Measurements from ENCODE around the gene PTPRD. TPM values are rescaled to one million over a fixed set of nuclear protein-coding genes. Genes with fewer than 3 reads are reported as not detected.

PTPRD gene
- total RNA-seq, 1 experiment from 2014 or later = 32.5 TPM

DNA sequence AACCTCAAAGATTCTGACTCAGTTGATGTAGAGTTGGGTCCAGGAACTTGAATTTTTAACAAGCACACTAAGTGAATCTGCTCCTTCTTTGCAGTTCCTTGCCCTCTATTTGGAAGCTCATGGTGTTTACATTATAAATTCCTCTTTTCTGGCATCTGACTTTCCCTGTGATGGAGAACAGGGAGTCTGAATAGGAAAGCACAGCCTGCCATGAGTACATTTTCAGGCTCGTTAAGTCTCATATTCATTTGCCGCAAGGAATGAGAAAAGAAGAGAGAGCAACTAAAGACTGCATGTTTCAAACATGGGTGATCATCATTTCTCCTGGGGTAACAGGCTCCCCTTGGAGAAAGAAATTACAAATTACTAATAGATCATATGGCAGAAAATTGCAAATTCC lies 2345.2 kb downstream of the PTPRD start:
- no peak overlapping the region for H3K9ac ChIP-seq (ENCODE audit: extremely low read depth, insufficient read length, low read length)
- Mint-ChIP-seq H3K36me3 (ENCODE audit: insufficient read depth in 1 of 3, low read depth in 3 of 3) (no peaks in the 10 kb centered on the region), H3K4me3 (no peak overlapping the region), H3K27ac (no peak overlapping the region), H3K4me1 (peaks cover 13 to 17% of the 10 kb centered on the region in 2 experiments), H3K27me3 (ENCODE audit: low read depth) (no peaks in the 10 kb centered on the region; the same call in 1 of the 2 replicates), H3K9me3 (no peaks in the 10 kb centered on the region; a peak in 1 of 5 replicates)
- no peak for DNase-seq
- no peaks in the 10 kb centered on the region for H3K79me2 ChIP-seq (ENCODE audit: insufficient read depth, low read length)
- no peak overlapping the region for H4K5ac ChIP-seq (ENCODE audit: insufficient read length, low read depth, low read length)
- H3K4me1 ChIP-seq (ENCODE audit: insufficient read depth, low read length) = no peaks in the 10 kb centered on the region; the same call in 1 of the 2 replicates
- no peak overlapping the region for H3K23ac ChIP-seq (ENCODE audit: insufficient read length, low read depth, low read length)
- H3K18ac ChIP-seq (ENCODE audit: insufficient read length, low read depth, low read length) = no peak overlapping the region
- no peak overlapping the region for H2BK5ac ChIP-seq (ENCODE audit: insufficient read length, low read length)
- H2BK15ac ChIP-seq (ENCODE audit: low read depth, low read length) = no peak overlapping the region
- H2AFZ ChIP-seq (ENCODE audit: low read length) = no peak overlapping the region
- TF ChIP-seq CTCF (conservative IDR thresholded peaks at IDR 0.05) = no peak
- H3K27me3 ChIP-seq (ENCODE audit: insufficient read depth, low read length) = no peaks in the 10 kb centered on the region
- H3K27ac ChIP-seq (ENCODE audit: insufficient read length, low read depth, low read length) = no peak overlapping the region
- no CpG with 5 or more reads among the region's 2 CpGs for WGBS (ENCODE audit: extremely low coverage, insufficient read length, low lambda C conversion rate)
- H4K20me1 ChIP-seq (ENCODE audit: control insufficient read depth, insufficient read depth, insufficient read length) = no peaks in the 10 kb centered on the region
- no peaks in the 10 kb centered on the region for H3K23me2 ChIP-seq (ENCODE audit: insufficient read length, low read depth, low read length, poor library complexity, severe bottlenecking)
- H4K8ac ChIP-seq (replicated peaks; ENCODE audit: insufficient read length, low read depth, low read length) = no peak overlapping the region
- no peaks in the 10 kb centered on the region for H3K79me1 ChIP-seq (ENCODE audit: insufficient read depth, low read depth, low read length, poor library complexity, severe bottlenecking)
- H3K9me3 ChIP-seq (ENCODE audit: control insufficient read depth, low read depth, low read length) = no peaks in the 10 kb centered on the region
- no peak overlapping the region for H3K14ac ChIP-seq (ENCODE audit: insufficient read depth, low read length)
- no peak overlapping the region for H2BK20ac ChIP-seq (ENCODE audit: low read depth, low read length, poor library complexity, severe bottlenecking)
- H2BK12ac ChIP-seq (ENCODE audit: insufficient read length, low read depth, low read length) = no peak overlapping the region
- H3K4me2 ChIP-seq (ENCODE audit: insufficient read depth, insufficient read length, low read length) = no peak overlapping the region
- no peak overlapping the region for H3K56ac ChIP-seq (ENCODE audit: insufficient read length, low read depth, low read length)
- H3T11ph ChIP-seq (ENCODE audit: low read length) = no peak overlapping the region
- H4K91ac ChIP-seq (ENCODE audit: insufficient read length, low read depth, low read length) = no peak overlapping the region
- H2AK5ac ChIP-seq (ENCODE audit: insufficient read length, low read length) = no peak overlapping the region
- no peak overlapping the region for H2BK120ac ChIP-seq (ENCODE audit: low read depth, low read length, poor library complexity, severe bottlenecking)
- no peak overlapping the region for H3K4ac ChIP-seq (ENCODE audit: low read depth, low read length)

All from H9 (cell line).